Fibroblast of pulmonary artery (primary cell): ENCODE data around the gene ZNF813.

Source experiments
- DNase-seq: peaks from one replicate; pipeline ENCODE4 v3.0.0-alpha.2; 2010; ENCODE audit warnings: low read depth
- H3K4me3 ChIP-seq: replicated peaks from 2 replicates; pipeline ENCODE4 v1.5.1; 2011; ENCODE audit warnings: low read depth, mild to moderate bottlenecking, control low read depth, low read length, moderate library complexity
- CTCF ChIP-seq: IDR thresholded peaks from 2 replicates; pipeline ENCODE4 v1.5.1; 2011; ENCODE audit warnings: mild to moderate bottlenecking, control low read depth, low read length, inconsistent platforms; ENCODE audit errors: missing control alignments

Gene ZNF813

GRCh38 chr19:53545271-53546065 lies 77.9 kb downstream of the ZNF813 start:
- no peak for TF ChIP-seq CTCF
- DNase-seq: no peak
- H3K4me3 ChIP-seq: no peak overlapping the region
